Right lobe of liver (tissue), 4 donors: ENCODE data around the gene SPATA13.

Source experiments
- CTCF ChIP-seq, 4 donors: fragments of 200-600 bp in 3 of 4; fragments of 450-650 bp in 1 of 4; IDR thresholded peaks; one replicate each; pipeline versions ENCODE4 v1.5.1 to v1.8.0; 2016 to 2022; ENCODE audit warnings: antibody characterized with exemption in 4 of 4, mild to moderate bottlenecking in 2 of 4
- POLR2A ChIP-seq: fragments of 450-650 bp; IDR thresholded peaks from one replicate; pipeline ENCODE4 v1.6.1; 2017; ENCODE audit warnings: antibody characterized with exemption, mild to moderate bottlenecking
- donor health status: DM: no; HTN: no; CAD: no.
- donor health status: DM: no; HTN: no; CAD: no.
- donor health status: DM: no; HTN: yes; CAD: no.

GRCh38 chr13:24215126-24215525 lies 54.6 kb downstream of the SPATA13 start:
- TF ChIP-seq CTCF (IDR thresholded peaks at IDR 0.05) = no peak
- no peak for TF ChIP-seq POLR2A
